ENCODE results near the gene SFSWAP.
"Not testable (repeated sequence)": the region's sequence is repeated elsewhere in the genome, so short reads cannot be mapped to it uniquely, and the experiment has no call there.

DNA sequence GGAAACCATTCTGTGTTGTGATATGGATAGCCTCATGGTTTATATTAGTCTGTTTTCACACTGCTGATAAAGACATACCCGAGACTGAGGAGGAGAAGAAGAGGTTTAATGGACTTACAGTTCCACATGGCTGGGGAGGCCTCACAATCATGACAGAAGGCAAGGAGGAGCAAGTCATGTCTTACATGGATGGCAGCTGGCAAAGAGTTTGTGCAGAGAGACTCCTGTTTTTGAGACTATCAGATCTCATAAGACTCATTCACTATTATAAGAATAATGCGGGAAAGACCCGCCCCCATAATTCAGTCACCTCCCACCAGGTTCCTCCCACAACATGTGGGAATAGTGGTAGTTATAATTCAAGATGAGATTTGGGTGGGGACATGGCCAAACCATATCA is 31.9 kb downstream of the SFSWAP start:
- not testable (repeated sequence) for TF ChIP-seq EZH2phosphoT487 (IDR thresholded peaks at IDR 0.05; ENCODE audit: insufficient read depth, low read depth); EZH2 (IDR thresholded peaks at IDR 0.05; ENCODE audit: insufficient read depth, poor library complexity, severe bottlenecking)

Data from GM23248 (cell line).